ENCODE measurements around the gene MYO1E. TPM values are rescaled to one million over a fixed set of nuclear protein-coding genes. Genes with fewer than 3 reads are reported as not detected.
"Not testable (repeated sequence)": the region's sequence is repeated elsewhere in the genome, so short reads cannot be mapped to it uniquely, and the experiment has no call there.

Gene MYO1E
- total RNA-seq, 1 donor from 2014 or later = 36.4 TPM

- no peak for ATAC-seq
- intact Hi-C loops (cut with micrococcal nuclease) = no loop called here
Observed at GRCh38 chr15:59354417-59355031, 18.1 kb downstream of the MYO1E start.

GRCh38 chr15:59353994-59354416 is 18.7 kb downstream of the MYO1E start:
- no peak for DNase-seq
- intact Hi-C loops (cut with micrococcal nuclease) = no loop called here
- ATAC-seq = no peak

More at GRCh38 chr15:59354417-59355031, 18.1 kb downstream of the MYO1E start:
- DNase-seq = no peak

- intact Hi-C loops (cut with micrococcal nuclease) = no loop called here
- ATAC-seq = peak; percentile 50
- no peak for DNase-seq
Observed at GRCh38 chr15:59352683-59353082, 20.0 kb downstream of the MYO1E start.

GRCh38 chr15:59352189-59352588 is 20.5 kb downstream of the MYO1E start:
- intact Hi-C loops (cut with micrococcal nuclease) = no loop called here
- DNase-seq (no peak), ATAC-seq (peak; percentile 54)

GRCh38 chr15:59350421-59350732 is 22.3 kb downstream of the MYO1E start:
- DNase-seq = no peak
- intact Hi-C loops (cut with micrococcal nuclease) = no loop called here
- no peak for ATAC-seq

GRCh38 chr15:59349680-59350420 is 22.8 kb downstream of the MYO1E start:
- intact Hi-C loops (cut with micrococcal nuclease) = no loop called here

GRCh38 chr15:59347915-59348314 is 24.8 kb downstream of the MYO1E start:
- intact Hi-C loops (cut with micrococcal nuclease) = no loop called here
- no peak for ATAC-seq
- no peak for DNase-seq

More at GRCh38 chr15:59349680-59350420, 22.8 kb downstream of the MYO1E start:
- DNase-seq (no peak), ATAC-seq (peak; percentile 82)

- DNase-seq (no peak), ATAC-seq (no peak)
- intact Hi-C loops (cut with micrococcal nuclease) = no loop called here
Observed at GRCh38 chr15:59346951-59347350, 25.7 kb downstream of the MYO1E start.

- ATAC-seq (no peak), DNase-seq (no peak)
- intact Hi-C loops (cut with micrococcal nuclease) = no loop called here
Observed at GRCh38 chr15:59345326-59345725, 27.3 kb downstream of the MYO1E start.

GRCh38 chr15:59344311-59344710 is 28.4 kb downstream of the MYO1E start:
- intact Hi-C loops (cut with micrococcal nuclease) = no loop called here
- ATAC-seq (no peak), DNase-seq (no peak)

- ATAC-seq (no peak), DNase-seq (no peak)
- intact Hi-C loops (cut with micrococcal nuclease) = no loop called here
Observed at GRCh38 chr15:59340325-59340724, 32.3 kb downstream of the MYO1E start.

- ATAC-seq = peak; percentile 23
- no peak for DNase-seq
- intact Hi-C loops (cut with micrococcal nuclease) = no loop called here
Observed at GRCh38 chr15:59339252-59339672, 33.4 kb downstream of the MYO1E start.

GRCh38 chr15:59338414-59338813 is 34.3 kb downstream of the MYO1E start:
- ATAC-seq = no peak
- intact Hi-C loops (cut with micrococcal nuclease) = no loop called here
- no peak for DNase-seq

GRCh38 chr15:59336725-59337124 is 35.9 kb downstream of the MYO1E start:
- ATAC-seq; DNase-seq; intact Hi-C loops (cut with micrococcal nuclease): not testable (repeated sequence)

GRCh38 chr15:59335207-59335786 is 37.4 kb downstream of the MYO1E start:
- intact Hi-C loops (cut with micrococcal nuclease) = no loop called here
- no peak for DNase-seq
- ATAC-seq = no peak

GRCh38 chr15:59334076-59334415 is 38.6 kb downstream of the MYO1E start:
- intact Hi-C loops (cut with micrococcal nuclease) = no loop called here
- DNase-seq (no peak), ATAC-seq (no peak)

GRCh38 chr15:59333401-59334075 is 39.1 kb downstream of the MYO1E start:
- intact Hi-C loops (cut with micrococcal nuclease) = no loop called here

GRCh38 chr15:59332009-59332408 is 40.7 kb downstream of the MYO1E start:
- ATAC-seq = no peak
- intact Hi-C loops (cut with micrococcal nuclease) = no loop called here
- no peak for DNase-seq

More at GRCh38 chr15:59333401-59334075, 39.1 kb downstream of the MYO1E start:
- ATAC-seq = no peak
- no peak for DNase-seq

- intact Hi-C loops (cut with micrococcal nuclease) = no loop called here
- ATAC-seq (no peak), DNase-seq (no peak)
Observed at GRCh38 chr15:59330649-59331048, 42.0 kb downstream of the MYO1E start.
